IMR-90 (cell line): ENCODE results near the gene DTX3L. TPM values are rescaled to one million over a fixed set of nuclear protein-coding genes. Genes with fewer than 3 reads are reported as not detected.

ENCODE experiments used
- ATAC-seq: fragments of 200-7000 bp; cut with Tn5 transposase; 2 replicates; pipeline ENCODE4 v1.9.1; 2020; ENCODE audit warnings: low read depth, mild to moderate bottlenecking, moderate library complexity
- BruUV-seq: library from RNA; stranded (reverse); fragments of 400-500 nt; replicated peaks from 2 replicates; lab custom pipeline; 2021; lab: Mats Ljungman, UMichigan
- CTCF ChIA-PET: fragments of 300-600 bp; formaldehyde crosslinking; extraction: SDS; loops from one replicate; lab custom pipeline; 2021; ENCODE audit warnings: antibody characterized with exemption; lab: Yijun Ruan, JAX
- POLR2A ChIA-PET: fragments of 300-600 bp; sonication (Branson Sonifier 250); formaldehyde crosslinking; loops from one replicate; lab custom pipeline; 2022; ENCODE audit warnings: antibody characterized with exemption; ENCODE audit not compliant: unreplicated experiment; lab: Charles Lee
- DNase-seq: peaks from one replicate; pipeline ENCODE4 v3.0.0; 2013
- H2AFZ ChIP-seq: replicated peaks from 2 replicates; pipeline ENCODE3; 2013; ENCODE audit warnings: low read length, mild to moderate bottlenecking; ENCODE audit not compliant: poor library complexity
- H2AK5ac ChIP-seq: 2 replicates; pipeline ENCODE4 v1.6.1; 2013; ENCODE audit warnings: low read depth, low read length, inconsistent platforms
- H2AK9ac ChIP-seq: replicated peaks from 2 replicates; pipeline ENCODE3; 2013; ENCODE audit warnings: mild to moderate bottlenecking, low read depth, low read length, moderate library complexity; ENCODE audit not compliant: poor library complexity
- H2BK120ac ChIP-seq: 2 replicates; pipeline ENCODE4 v1.6.1; 2013; ENCODE audit warnings: low read depth, low read length, inconsistent platforms
- H2BK15ac ChIP-seq: 3 replicates; pipeline ENCODE4 v1.6.1; 2013; ENCODE audit warnings: low read depth, low read length, inconsistent platforms
- H2BK20ac ChIP-seq: 2 replicates; pipeline ENCODE4 v1.6.1; 2013; ENCODE audit warnings: low read depth, mild to moderate bottlenecking, inconsistent platforms, low read length, moderate library complexity
- H2BK5ac ChIP-seq: 2 replicates; pipeline ENCODE4 v1.6.1; 2013; ENCODE audit warnings: mild to moderate bottlenecking, low read depth, low read length, inconsistent platforms; ENCODE audit not compliant: poor library complexity, severe bottlenecking
- H3K14ac ChIP-seq: replicated peaks from 2 replicates; pipeline ENCODE4 v1.6.1; 2013; ENCODE audit warnings: low read depth, low read length, inconsistent platforms
- H3K18ac ChIP-seq: 2 replicates; pipeline ENCODE4 v1.6.1; 2013; ENCODE audit warnings: low read depth, low read length, control low read depth
- H3K23ac ChIP-seq: 2 replicates; pipeline ENCODE4 v1.6.1; 2013; ENCODE audit warnings: low read depth, low read length, inconsistent platforms
- H3K27ac ChIP-seq: 2 replicates; pipeline ENCODE4 v1.5.1; 2013; ENCODE audit warnings: mild to moderate bottlenecking, control low read depth, low read length; ENCODE audit not compliant: insufficient read depth
- H3K27me3 ChIP-seq: 2 replicates; pipeline ENCODE4 v1.6.1; 2013; ENCODE audit warnings: low read length; ENCODE audit not compliant: control insufficient read depth, insufficient read depth
- H3K36me3 ChIP-seq: 2 replicates; pipeline ENCODE4 v1.6.1; 2013; ENCODE audit warnings: low read length, mixed read lengths; ENCODE audit not compliant: control insufficient read depth, insufficient read depth
- H3K4ac ChIP-seq: 2 replicates; pipeline ENCODE4 v1.6.1; 2013; ENCODE audit warnings: low read depth, low read length, inconsistent platforms
- H3K4me1 ChIP-seq: 2 replicates; pipeline ENCODE4 v1.6.1; 2013; ENCODE audit warnings: low read length, mixed read lengths; ENCODE audit not compliant: control insufficient read depth, insufficient read depth
- H3K4me2 ChIP-seq: 2 replicates; pipeline ENCODE4 v1.6.1; 2013; ENCODE audit warnings: low read depth, mild to moderate bottlenecking, control low read depth, low read length, moderate library complexity
- H3K4me3 ChIP-seq: 2 replicates; pipeline ENCODE4 v1.5.1; 2013; ENCODE audit warnings: low read depth, mild to moderate bottlenecking, control low read depth, low read length, moderate library complexity; ENCODE audit not compliant: insufficient read depth
- H3K56ac ChIP-seq: 2 replicates; pipeline ENCODE4 v1.6.1; 2013; ENCODE audit warnings: low read length, inconsistent platforms; ENCODE audit not compliant: insufficient read depth; ENCODE audit errors: extremely low read depth
- H3K79me1 ChIP-seq, 2 experiments: 2 replicates each; pipeline ENCODE4 v1.6.1; 2013; ENCODE audit warnings: low read length in 2 of 2, inconsistent platforms in 1 of 2, low read depth in 1 of 2
- H3K9ac ChIP-seq: 2 replicates; pipeline ENCODE4 v1.6.1; 2013; ENCODE audit warnings: low read depth, low read length, control low read depth
- H3K9me1 ChIP-seq: 2 replicates; pipeline ENCODE4 v1.6.1; 2013; ENCODE audit warnings: low read length, inconsistent platforms; ENCODE audit not compliant: insufficient read depth
- H3K9me3 ChIP-seq: 2 replicates; pipeline ENCODE4 v1.6.1; 2013; ENCODE audit warnings: low read length; ENCODE audit not compliant: control insufficient read depth, insufficient read depth
- H4K20me1 ChIP-seq: 2 replicates; pipeline ENCODE4 v1.6.1; 2013; ENCODE audit warnings: low read length, inconsistent platforms; ENCODE audit not compliant: insufficient read depth
- H4K5ac ChIP-seq: 2 replicates; pipeline ENCODE4 v1.6.1; 2013; ENCODE audit warnings: mild to moderate bottlenecking, low read depth, low read length, control low read depth
- H4K8ac ChIP-seq, 2 experiments: 2 replicates each; pipeline ENCODE4 v1.6.1; 2013; ENCODE audit warnings: low read depth in 2 of 2, low read length in 2 of 2, control low read depth in 1 of 2, inconsistent platforms in 1 of 2
- H4K91ac ChIP-seq: 2 replicates; pipeline ENCODE4 v1.6.1; 2013; ENCODE audit warnings: low read depth, low read length, inconsistent platforms; ENCODE audit not compliant: insufficient read depth
- CEBPB ChIP-seq: IDR thresholded peaks from 2 replicates; pipeline ENCODE4 v1.6.1; 2012; ENCODE audit warnings: low read depth, low read length, improper control_type of control experiment
- CTCF ChIP-seq: conservative IDR thresholded peaks from 2 replicates; pipeline ENCODE4 v1.5.1; 2012; ENCODE audit warnings: mild to moderate bottlenecking, low read depth, low read length, improper control_type of control experiment
- ELK1 ChIP-seq: fragments of 150-350 bp; IDR thresholded peaks from 2 replicates; pipeline ENCODE4 v1.6.1; 2016; ENCODE audit warnings: low read depth, mild to moderate bottlenecking, low read length, moderate library complexity, borderline replicate concordance
- NFE2L2 ChIP-seq: fragments of 150-350 bp; IDR thresholded peaks from 2 replicates; pipeline ENCODE4 v1.6.1; 2016; ENCODE audit warnings: low read depth, mild to moderate bottlenecking, low read length
- WGBS, 2 experiments: methylation state at CpG; one replicate each; pipeline versions ENCODE4 v1.1.5 to v1.1.7; 2013; ENCODE audit warnings: missing lambda C conversion rate in 2 of 2; ENCODE audit not compliant: insufficient read length in 1 of 2; ENCODE audit errors: extremely low coverage in 2 of 2; 5-methylcytosine and 5-hydroxymethylcytosine counted together
- dilution Hi-C: fragments of 300-500 bp; cut with HindIII; formaldehyde crosslinking; loops from one replicate; pipeline ENCODE4 v1.14.3; 2018; ENCODE audit warnings: low sequenced_read_pairs; ENCODE audit not compliant: unreplicated experiment
- in situ Hi-C: fragments of 300-500 bp; cut with MboI; formaldehyde crosslinking; loops from 3 replicates; pipeline ENCODE4 v1.14.3; 2019; ENCODE audit warnings: low sequenced_read_pairs, inconsistent platforms, mixed read lengths
- intact Hi-C: fragments of 100-400 bp; cut with micrococcal nuclease; formaldehyde crosslinking; loops from 2 replicates; pipeline ENCODE4 v1.10.0; 2022
- polyA plus RNA-seq, 3 experiments: library from polyadenylated mRNA; depleted of rRNA; stranded (reverse); fragments of >200 nt; gene quantifications; 2 replicates each; pipeline ENCODE4 v1.2.3, GENCODE V29; 2012; ENCODE audit warnings: low replicate concordance in 1 of 3
- total RNA-seq: library from RNA; depleted of rRNA; stranded (reverse); fragments of >200 nt; gene quantifications from 2 replicates; pipeline ENCODE4 v1.2.3, GENCODE V29; 2012

The DTX3L gene
- total and polyA plus RNA-seq, 2 of the 4 experiments (the other 2 are of a cell fraction) = 4.1 to 7.9 TPM

GRCh38 chr3:122603056-122603455 lies 38.9 kb downstream of the DTX3L start:
- Histone ChIP-seq H2AK9ac (no peak overlapping the region), H3K9me3 (0 out of 2 replicates have a peak, but pooled peaks cover 3% of the 10 kb centered on the region), H3K4me1 (no peaks in the 10 kb centered on the region), H2BK5ac (no peak overlapping the region), H4K5ac (no peak overlapping the region), H2BK15ac (no peak overlapping the region), H3K23ac (no peak overlapping the region), H3K56ac (no peak overlapping the region), H3K18ac (no peak overlapping the region), H4K8ac (no peak overlapping the region), H3K4me2 (no peak overlapping the region), H2AFZ (no peak overlapping the region), H2AK5ac (no peak overlapping the region), H3K14ac (no peak overlapping the region), H4K20me1 (no peaks in the 10 kb centered on the region), H3K9me1 (no peaks in the 10 kb centered on the region), H3K79me1 (no peaks in the 10 kb centered on the region), H3K27ac (no peak overlapping the region), H3K4me3 (no peak overlapping the region), H2BK20ac (no peak overlapping the region), H2BK120ac (no peak overlapping the region), H4K91ac (no peak overlapping the region), H3K9ac (no peak overlapping the region), H3K36me3 (no peaks in the 10 kb centered on the region), H3K27me3 (peaks cover 14% of the 10 kb centered on the region), H3K4ac (no peak overlapping the region)
- TF ChIP-seq CTCF = no peak
- TF ChIP-seq NFE2L2 = no peak
- TF ChIP-seq ELK1 = no peak
- TF ChIP-seq CEBPB = no peak
- no CpG with 5 or more reads among the region's 2 CpGs for WGBS, 2 experiments
- no peak for ATAC-seq
- ChIA-PET CTCF (no interaction called here), POLR2A (no interaction called here)
- dilution Hi-C loops (no loop called here), intact Hi-C loops (no loop called here), in situ Hi-C loops (no loop called here)
- no peak for DNase-seq
- BruUV-seq = no TSS peak
